HepG2 (cell line): Measurements from ENCODE around the gene GCN1. TPM values are rescaled to one million over a fixed set of nuclear protein-coding genes. Genes with fewer than 3 reads are reported as not detected.
A peak's percentile ranks its signal among the peaks of the same experiment; 100 is the strongest.

Experiments
- CEBPB ChIP-seq: IDR thresholded peaks from 2 replicates; pipeline ENCODE4 v1.6.1; 2011; ENCODE audit warnings: low read depth, low read length, improper control_type of control experiment, borderline replicate concordance
- CEBPG ChIP-seq: IDR thresholded peaks from 2 replicates; pipeline ENCODE4 v1.6.1; 2016
- FOSL2 ChIP-seq: sonication (generic); formaldehyde crosslinking; IDR thresholded peaks from 2 replicates; pipeline ENCODE4 v1.4.0; 2020; ENCODE audit warnings: missing genetic modification reagents
- HCFC1 ChIP-seq: fragments of 150-350 bp; IDR thresholded peaks from 2 replicates; pipeline ENCODE4 v1.6.1; 2014; ENCODE audit warnings: low read depth, low read length
- HOXA9 ChIP-seq: sonication (generic); formaldehyde crosslinking; IDR thresholded peaks from 2 replicates; pipeline ENCODE4 v1.8.1; 2022; ENCODE audit warnings: missing genetic modification reagents, mild to moderate bottlenecking, moderate library complexity, borderline replicate concordance
- LBX2 ChIP-seq: sonication (generic); formaldehyde crosslinking; IDR thresholded peaks from 2 replicates; pipeline ENCODE4 v1.5.0; 2020; ENCODE audit warnings: missing genetic modification reagents, mild to moderate bottlenecking, borderline replicate concordance
- MYC ChIP-seq: sonication (generic); formaldehyde crosslinking; IDR thresholded peaks from 2 replicates; pipeline ENCODE4 v1.9.0; 2021; ENCODE audit warnings: missing genetic modification reagents, borderline replicate concordance
- NFKB2 ChIP-seq: sonication (generic); formaldehyde crosslinking; IDR thresholded peaks from 2 replicates; pipeline ENCODE4 v1.4.0; 2020; ENCODE audit warnings: missing genetic modification reagents, borderline replicate concordance
- NR2C2 ChIP-seq: sonication (generic); formaldehyde crosslinking; IDR thresholded peaks from 2 replicates; pipeline ENCODE4 v1.4.0; 2020; ENCODE audit warnings: missing genetic modification reagents, mild to moderate bottlenecking, moderate library complexity, borderline replicate concordance
- SNAI1 ChIP-seq: sonication (generic); formaldehyde crosslinking; IDR thresholded peaks from 2 replicates; pipeline ENCODE4 v1.5.0; 2020; ENCODE audit warnings: mild to moderate bottlenecking, missing genetic modification reagents, borderline replicate concordance
- TEAD3 ChIP-seq: optimal IDR thresholded peaks from 2 replicates; pipeline ENCODE3; 2016; ENCODE audit warnings: borderline replicate concordance
- YEATS4 ChIP-seq: sonication (generic); formaldehyde crosslinking; IDR thresholded peaks from 2 replicates; pipeline ENCODE4 v1.4.0; 2020; ENCODE audit warnings: missing genetic modification reagents, borderline replicate concordance
- ZFP91 ChIP-seq: sonication (generic); formaldehyde crosslinking; IDR thresholded peaks from 2 replicates; pipeline ENCODE4 v1.9.0; 2022; ENCODE audit warnings: missing genetic modification reagents, mild to moderate bottlenecking, borderline replicate concordance
- ZNF446 ChIP-seq: sonication (generic); formaldehyde crosslinking; IDR thresholded peaks from 2 replicates; pipeline ENCODE4 v1.5.0; 2020; ENCODE audit warnings: mild to moderate bottlenecking, missing genetic modification reagents
- ZNF501 ChIP-seq: sonication (generic); formaldehyde crosslinking; IDR thresholded peaks from 2 replicates; pipeline ENCODE4 v1.5.1; 2020; ENCODE audit warnings: mild to moderate bottlenecking, moderate library complexity, missing genetic modification reagents
- polyA plus RNA-seq, 8 experiments: library from polyadenylated mRNA; depleted of rRNA in 3 of 8; stranded (reverse) in 7 of 8; unstranded in 1 of 8; fragments of >200 nt; fragmentation: Illumina TruSeq in 4 of 8; extraction: Trizol in 4 of 8; gene quantifications; 2 replicates each; pipeline versions ENCODE4 v1.2.1 to v1.2.3, GENCODE V29; 2011 to 2016; ENCODE audit warnings: low read depth in 4 of 8, missing spikeins in 1 of 8, mixed read lengths in 1 of 8; ENCODE audit not compliant: insufficient read depth in 1 of 8
- total RNA-seq, 5 experiments: library from RNA; depleted of rRNA; stranded (reverse); fragments of >200 nt; fragmentation: Illumina TruSeq; extraction: Trizol; gene quantifications; 2 replicates each; pipeline ENCODE4 v1.2.3, GENCODE V29; 2016; ENCODE audit warnings: low read depth in 1 of 5
- TF ChIP-seq, protein P1 (sequence below): IDR thresholded peaks from 2 replicates; pipeline ENCODE4 v1.6.1; 2016; ENCODE audit warnings: missing compliant biosample characterization, missing genetic modification reagents, borderline replicate concordance
- TF ChIP-seq, protein P2 (sequence below): sonication (generic); formaldehyde crosslinking; IDR thresholded peaks from 2 replicates; pipeline ENCODE4 v1.4.0; 2020; ENCODE audit warnings: low read depth, missing genetic modification reagents
- TF ChIP-seq, protein P3 (sequence below): sonication (generic); formaldehyde crosslinking; IDR thresholded peaks from 2 replicates; pipeline ENCODE4; 2020; ENCODE audit warnings: missing genetic modification reagents, mild to moderate bottlenecking, borderline replicate concordance

Gene GCN1
- total and polyA plus RNA-seq, 2 of the 13 experiments (the other 11 are each of a cell fraction or from before 2014, with no cell fraction given): 58.2 to 83.0 TPM

- TF ChIP-seq ZFP91 (peak; percentile 94), FOSL2 (peak; percentile 85), HCFC1 (peak; percentile 22; the same call in 1 of the 2 replicates), CEBPG (peak; percentile 38; the same call in 1 of the 2 replicates), CEBPB (no peak), MYC (CRISPR knock-in tag) (peak; percentile 77; the same call in 1 of the 2 replicates), SNAI1 (CRISPR knock-in tag) (no peak), HOXA9 (no peak), LBX2 (CRISPR knock-in tag) (no peak), TEAD3 (CRISPR knock-in tag) (peak; percentile 100), NR2C2 (CRISPR knock-in tag) (peak; percentile 33; the same call in 1 of the 2 replicates), ZNF501 (CRISPR knock-in tag) (peak; percentile 88), YEATS4 (peak; percentile 67; the same call in 1 of the 2 replicates), NFKB2 (peak; percentile 73; the same call in 1 of the 2 replicates), ZNF446 (CRISPR knock-in tag) (no peak)
- TF ChIP-seq, protein P1, sequence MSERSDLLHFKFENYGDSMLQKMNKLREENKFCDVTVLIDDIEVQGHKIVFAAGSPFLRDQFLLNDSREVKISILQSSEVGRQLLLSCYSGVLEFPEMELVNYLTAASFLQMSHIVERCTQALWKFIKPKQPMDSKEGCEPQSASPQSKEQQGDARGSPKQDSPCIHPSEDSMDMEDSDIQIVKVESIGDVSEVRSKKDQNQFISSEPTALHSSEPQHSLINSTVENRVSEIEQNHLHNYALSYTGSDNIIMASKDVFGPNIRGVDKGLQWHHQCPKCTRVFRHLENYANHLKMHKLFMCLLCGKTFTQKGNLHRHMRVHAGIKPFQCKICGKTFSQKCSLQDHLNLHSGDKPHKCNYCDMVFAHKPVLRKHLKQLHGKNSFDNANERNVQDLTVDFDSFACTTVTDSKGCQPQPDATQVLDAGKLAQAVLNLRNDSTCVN (CRISPR knock-in tag): peak; percentile 56; the same call in 1 of the 2 replicates
- TF ChIP-seq, protein P2, sequence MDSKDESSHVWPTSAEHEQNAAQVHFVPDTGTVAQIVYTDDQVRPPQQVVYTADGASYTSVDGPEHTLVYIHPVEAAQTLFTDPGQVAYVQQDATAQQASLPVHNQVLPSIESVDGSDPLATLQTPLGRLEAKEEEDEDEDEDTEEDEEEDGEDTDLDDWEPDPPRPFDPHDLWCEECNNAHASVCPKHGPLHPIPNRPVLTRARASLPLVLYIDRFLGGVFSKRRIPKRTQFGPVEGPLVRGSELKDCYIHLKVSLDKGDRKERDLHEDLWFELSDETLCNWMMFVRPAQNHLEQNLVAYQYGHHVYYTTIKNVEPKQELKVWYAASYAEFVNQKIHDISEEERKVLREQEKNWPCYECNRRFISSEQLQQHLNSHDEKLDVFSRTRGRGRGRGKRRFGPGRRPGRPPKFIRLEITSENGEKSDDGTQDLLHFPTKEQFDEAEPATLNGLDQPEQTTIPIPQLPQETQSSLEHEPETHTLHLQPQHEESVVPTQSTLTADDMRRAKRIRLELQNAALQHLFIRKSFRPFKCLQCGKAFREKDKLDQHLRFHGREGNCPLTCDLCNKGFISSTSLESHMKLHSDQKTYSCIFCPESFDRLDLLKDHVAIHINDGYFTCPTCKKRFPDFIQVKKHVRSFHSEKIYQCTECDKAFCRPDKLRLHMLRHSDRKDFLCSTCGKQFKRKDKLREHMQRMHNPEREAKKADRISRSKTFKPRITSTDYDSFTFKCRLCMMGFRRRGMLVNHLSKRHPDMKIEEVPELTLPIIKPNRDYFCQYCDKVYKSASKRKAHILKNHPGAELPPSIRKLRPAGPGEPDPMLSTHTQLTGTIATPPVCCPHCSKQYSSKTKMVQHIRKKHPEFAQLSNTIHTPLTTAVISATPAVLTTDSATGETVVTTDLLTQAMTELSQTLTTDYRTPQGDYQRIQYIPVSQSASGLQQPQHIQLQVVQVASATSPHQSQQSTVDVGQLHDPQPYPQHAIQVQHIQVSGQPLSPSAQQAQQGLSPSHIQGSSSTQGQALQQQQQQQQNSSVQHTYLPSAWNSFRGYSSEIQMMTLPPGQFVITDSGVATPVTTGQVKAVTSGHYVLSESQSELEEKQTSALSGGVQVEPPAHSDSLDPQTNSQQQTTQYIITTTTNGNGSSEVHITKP (CRISPR knock-in tag): peak; percentile 62; the same call in 1 of the 2 replicates
- TF ChIP-seq, protein P3, sequence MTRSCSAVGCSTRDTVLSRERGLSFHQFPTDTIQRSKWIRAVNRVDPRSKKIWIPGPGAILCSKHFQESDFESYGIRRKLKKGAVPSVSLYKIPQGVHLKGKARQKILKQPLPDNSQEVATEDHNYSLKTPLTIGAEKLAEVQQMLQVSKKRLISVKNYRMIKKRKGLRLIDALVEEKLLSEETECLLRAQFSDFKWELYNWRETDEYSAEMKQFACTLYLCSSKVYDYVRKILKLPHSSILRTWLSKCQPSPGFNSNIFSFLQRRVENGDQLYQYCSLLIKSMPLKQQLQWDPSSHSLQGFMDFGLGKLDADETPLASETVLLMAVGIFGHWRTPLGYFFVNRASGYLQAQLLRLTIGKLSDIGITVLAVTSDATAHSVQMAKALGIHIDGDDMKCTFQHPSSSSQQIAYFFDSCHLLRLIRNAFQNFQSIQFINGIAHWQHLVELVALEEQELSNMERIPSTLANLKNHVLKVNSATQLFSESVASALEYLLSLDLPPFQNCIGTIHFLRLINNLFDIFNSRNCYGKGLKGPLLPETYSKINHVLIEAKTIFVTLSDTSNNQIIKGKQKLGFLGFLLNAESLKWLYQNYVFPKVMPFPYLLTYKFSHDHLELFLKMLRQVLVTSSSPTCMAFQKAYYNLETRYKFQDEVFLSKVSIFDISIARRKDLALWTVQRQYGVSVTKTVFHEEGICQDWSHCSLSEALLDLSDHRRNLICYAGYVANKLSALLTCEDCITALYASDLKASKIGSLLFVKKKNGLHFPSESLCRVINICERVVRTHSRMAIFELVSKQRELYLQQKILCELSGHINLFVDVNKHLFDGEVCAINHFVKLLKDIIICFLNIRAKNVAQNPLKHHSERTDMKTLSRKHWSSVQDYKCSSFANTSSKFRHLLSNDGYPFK: peak; percentile 66; the same call in 1 of the 2 replicates
Measured at GRCh38 chr12:120086801-120087621, 107.5 kb downstream of the GCN1 start (continued).
